Spleen (tissue), 11 donors: ENCODE data around the gene SLC39A7. TPM values are rescaled to one million over a fixed set of nuclear protein-coding genes. Genes with fewer than 3 reads are reported as not detected.

Source experiments
- DNase-seq: peaks from one replicate; pipeline ENCODE4 v3.0.0-alpha.2; 2020
- H3K27ac ChIP-seq, 8 donors: fragments of 200-600 bp; sonication (generic) in 7 of 8; 1 replicate in 4 of 8; 2 replicates in 4 of 8; pipeline versions ENCODE4 v1.5.0 to v1.8.0; 2016 to 2021; ENCODE audit warnings: inconsistent platforms in 4 of 8, mild to moderate bottlenecking in 4 of 8, moderate library complexity in 1 of 8
- H3K27me3 ChIP-seq, 7 donors: fragments of 200-600 bp; sonication (generic) in 6 of 7; replicated peaks in 1 of 7; 1 replicate in 4 of 7; 2 replicates in 3 of 7; pipeline versions ENCODE4 v1.5.0 to v1.8.0; 2016 to 2021; ENCODE audit warnings: inconsistent platforms in 3 of 7, mild to moderate bottlenecking in 1 of 7
- H3K36me3 ChIP-seq, 6 donors: fragments of 200-600 bp; sonication (generic) in 5 of 6; 1 replicate in 4 of 6; 2 replicates in 2 of 6; pipeline versions ENCODE4 v1.5.0 to v1.8.0; 2016 to 2021; ENCODE audit warnings: inconsistent platforms in 2 of 6
- H3K4me1 ChIP-seq, 6 donors: fragments of 200-600 bp; sonication (generic) in 5 of 6; 1 replicate in 3 of 6; 2 replicates in 3 of 6; pipeline versions ENCODE4 v1.5.0 to v1.8.0; 2016 to 2021; ENCODE audit warnings: inconsistent platforms in 3 of 6
- H3K4me3 ChIP-seq, 8 donors: fragments of 200-600 bp; sonication (generic) in 7 of 8; 1 replicate in 4 of 8; 2 replicates in 4 of 8; pipeline versions ENCODE4 v1.5.0 to v1.8.0; 2016 to 2021; ENCODE audit warnings: inconsistent platforms in 4 of 8, mild to moderate bottlenecking in 4 of 8, moderate library complexity in 2 of 8
- H3K9me3 ChIP-seq, 8 donors: fragments of 200-600 bp; sonication (generic) in 7 of 8; 1 replicate in 4 of 8; 2 replicates in 4 of 8; pipeline versions ENCODE4 v1.5.0 to v1.8.0; 2016 to 2021; ENCODE audit warnings: inconsistent platforms in 4 of 8
- POLR2A ChIP-seq, 3 donors: fragments of 450-650 bp; IDR thresholded peaks; one replicate each; pipeline ENCODE4 v1.5.1; 2017; ENCODE audit warnings: antibody characterized with exemption in 3 of 3, mild to moderate bottlenecking in 1 of 3
- POLR2AphosphoS5 ChIP-seq, 3 donors: sonication (generic); formaldehyde crosslinking; IDR thresholded peaks; one replicate each; pipeline ENCODE4 v1.5.1; 2017; ENCODE audit warnings: antibody characterized with exemption in 3 of 3
- WGBS, 5 donors: extraction: QIAGEN DNeasy Blood & Tissue Kit in 3 of 5; methylation state at CpG; one replicate each; pipeline versions ENCODE4 v1.1.5 to v1.1.7; 2013 to 2018; 5-methylcytosine and 5-hydroxymethylcytosine counted together
- intact Hi-C: fragments of 100-400 bp; cut with DNase I; formaldehyde crosslinking; loops from one replicate; pipeline ENCODE4 v1.15.0; 2023; ENCODE audit warnings: low total_unique reads
- polyA plus RNA-seq, 3 donors: library from polyadenylated mRNA; stranded (reverse); fragments of 200-250 nt; gene quantifications; one replicate each; pipeline ENCODE4 v1.2.1, GENCODE V29; 2013
- total RNA-seq, 7 donors: library from RNA; depleted of rRNA in 3 of 7; stranded (reverse); fragments of >200 nt in 3 of 7; fragmentation: NEBNext Ultra II Directional in 4 of 7; extraction: Animal tissue kit (Norgen Biotek cat#: 25700) in 4 of 7; gene quantifications; one replicate each; pipeline versions ENCODE4 v1.1.0 to v1.2.1, GENCODE V29; 2016 to 2021
- TF ChIP-seq, protein P1 (sequence below), 11 experiments: fragments of 200-600 bp in 7 of 11; fragments of 450-650 bp in 4 of 11; sonication (generic) in 4 of 11; IDR thresholded peaks in 8 of 11; conservative IDR thresholded peaks in 3 of 11; 1 replicate in 7 of 11; 2 replicates in 4 of 11; pipeline versions ENCODE4 v1.4.0 to v1.8.0; 2016 to 2021; ENCODE audit warnings: antibody characterized with exemption in 11 of 11, inconsistent platforms in 4 of 11, mild to moderate bottlenecking in 1 of 11
- donor health status: healthy with polysubstance abuse.
- donor health status: DM: no; HTN: no; CAD: no; lungs with moderate emphysema.
- donor health status: DM: no; HTN: no; CAD: no.
- donor health status: Bipolar disorder and iron deficiency.
- donor health status: healthy.
- donor health status: DM: no; HTN: no; CAD: no.
- donor health status: DM: yes; HTN: yes; CAD: no.

Gene SLC39A7
- total and polyA plus RNA-seq, 10 donors = 28.8 to 58.7 (median 45.3) TPM

DNA sequence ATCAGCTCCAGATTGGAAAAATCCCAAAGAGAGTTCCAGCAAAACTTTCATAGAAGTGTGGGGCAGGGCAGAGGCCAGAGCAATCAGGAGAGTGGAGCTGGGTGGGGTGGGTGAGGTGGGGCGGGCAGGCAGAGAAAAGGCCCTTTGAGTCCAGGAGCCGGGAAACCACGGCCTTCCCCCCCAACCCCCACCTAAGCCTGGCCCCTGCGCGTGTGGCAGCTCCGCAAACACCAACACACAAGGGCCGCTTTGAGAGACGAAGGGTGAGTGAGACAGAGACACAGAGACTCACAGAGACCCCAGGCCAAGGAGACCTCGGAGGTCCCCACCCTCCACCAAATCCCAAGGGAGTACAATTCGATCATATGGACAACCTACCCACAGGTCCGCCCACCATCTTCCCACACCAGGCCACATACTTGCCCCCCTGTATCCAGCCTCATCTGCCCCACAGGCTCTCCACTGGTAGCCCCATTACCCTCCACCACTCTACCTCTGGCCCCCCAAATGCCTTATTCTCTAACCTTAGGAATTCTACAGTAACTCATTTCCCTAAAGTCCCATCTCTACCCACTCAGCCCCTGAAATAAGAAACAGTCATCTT, 10.1 kb upstream of the SLC39A7 start:
- WGBS, 5 donors = 84 to 92% (median 90%) methylated on average over 11 of the region's 11 CpGs
- intact Hi-C loops = no loop called here
- no peaks in the 10 kb centered on the region for H3K9me3 ChIP-seq
- peaks cover 5 to 29% (median 21%) of the 10 kb centered on the region in 6 donors for H3K4me1 ChIP-seq
- no peak for DNase-seq
- H3K27ac ChIP-seq = no peak overlapping the region
- peaks cover 0 to 21% (median 19%) of the 10 kb centered on the region in 6 donors for H3K36me3 ChIP-seq
- no peak overlapping the region for H3K4me3 ChIP-seq
- H3K27me3 ChIP-seq = peaks cover 0 to 70% (median 17%) of the 10 kb centered on the region in 7 donors
- TF ChIP-seq POLR2A (IDR thresholded peaks at IDR 0.05) = no peak
- TF ChIP-seq, protein P1, sequence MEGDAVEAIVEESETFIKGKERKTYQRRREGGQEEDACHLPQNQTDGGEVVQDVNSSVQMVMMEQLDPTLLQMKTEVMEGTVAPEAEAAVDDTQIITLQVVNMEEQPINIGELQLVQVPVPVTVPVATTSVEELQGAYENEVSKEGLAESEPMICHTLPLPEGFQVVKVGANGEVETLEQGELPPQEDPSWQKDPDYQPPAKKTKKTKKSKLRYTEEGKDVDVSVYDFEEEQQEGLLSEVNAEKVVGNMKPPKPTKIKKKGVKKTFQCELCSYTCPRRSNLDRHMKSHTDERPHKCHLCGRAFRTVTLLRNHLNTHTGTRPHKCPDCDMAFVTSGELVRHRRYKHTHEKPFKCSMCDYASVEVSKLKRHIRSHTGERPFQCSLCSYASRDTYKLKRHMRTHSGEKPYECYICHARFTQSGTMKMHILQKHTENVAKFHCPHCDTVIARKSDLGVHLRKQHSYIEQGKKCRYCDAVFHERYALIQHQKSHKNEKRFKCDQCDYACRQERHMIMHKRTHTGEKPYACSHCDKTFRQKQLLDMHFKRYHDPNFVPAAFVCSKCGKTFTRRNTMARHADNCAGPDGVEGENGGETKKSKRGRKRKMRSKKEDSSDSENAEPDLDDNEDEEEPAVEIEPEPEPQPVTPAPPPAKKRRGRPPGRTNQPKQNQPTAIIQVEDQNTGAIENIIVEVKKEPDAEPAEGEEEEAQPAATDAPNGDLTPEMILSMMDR (IDR thresholded peaks at IDR 0.05 in 8 of 11, conservative IDR thresholded peaks at IDR 0.05 in 3 of 11) = no peak
- no peak for TF ChIP-seq POLR2AphosphoS5 (IDR thresholded peaks at IDR 0.05)

DNA sequence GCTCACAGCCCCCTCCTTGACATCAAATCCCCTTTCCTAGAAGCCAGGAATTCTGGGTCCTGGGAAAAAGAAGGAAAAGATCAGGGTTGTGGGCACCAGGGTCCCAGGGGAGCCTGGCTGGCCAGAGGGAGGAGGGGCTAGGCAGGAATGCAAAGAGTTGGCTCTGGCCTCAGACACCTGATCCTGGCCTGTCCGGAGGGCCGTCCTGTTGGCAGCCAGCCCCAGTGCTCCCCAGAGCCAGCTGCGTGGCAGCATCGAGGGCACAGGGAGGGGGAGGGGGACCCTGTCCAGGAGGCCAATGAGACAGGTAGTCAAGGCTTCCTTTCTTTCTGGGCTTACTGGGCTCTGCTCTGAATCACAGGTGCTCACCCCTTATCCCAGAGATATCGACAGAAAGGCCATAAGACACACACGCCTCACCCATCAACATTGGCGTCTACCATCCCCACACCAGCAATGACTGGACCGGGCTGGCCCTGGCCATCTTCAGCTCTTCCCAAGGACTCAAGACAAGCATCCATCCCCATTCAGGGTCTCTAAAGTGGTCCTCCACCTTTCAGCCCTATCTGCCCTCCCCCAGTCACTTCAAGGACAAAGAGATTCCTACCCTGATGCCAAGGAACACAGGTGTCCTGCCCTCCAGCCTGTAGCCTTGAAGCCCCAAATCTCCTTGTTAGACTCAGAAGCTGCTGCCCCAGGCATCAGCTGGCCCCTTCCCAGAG, 9.1 kb upstream of the SLC39A7 start:
- no peaks in the 10 kb centered on the region for H3K9me3 ChIP-seq
- 47 to 72% (median 58%) methylated on average over 8 of the region's 8 CpGs for WGBS, 5 donors
- H3K36me3 ChIP-seq = peaks cover 0 to 31% (median 28%) of the 10 kb centered on the region in 6 donors
- H3K27ac ChIP-seq = no peak overlapping the region
- H3K4me3 ChIP-seq = peak overlapping the region in 1 of 8 donors; percentile 64
- no peak for DNase-seq
- intact Hi-C loops = no loop called here
- H3K27me3 ChIP-seq = peaks cover 0 to 65% (median 17%) of the 10 kb centered on the region in 7 donors
- no peak for TF ChIP-seq POLR2AphosphoS5 (IDR thresholded peaks at IDR 0.05)
- TF ChIP-seq POLR2A (IDR thresholded peaks at IDR 0.05) = no peak
- TF ChIP-seq, protein P1 (IDR thresholded peaks at IDR 0.05 in 8 of 11, conservative IDR thresholded peaks at IDR 0.05 in 3 of 11) = no peak
- peaks cover 5 to 34% (median 21%) of the 10 kb centered on the region in 6 donors for H3K4me1 ChIP-seq

DNA sequence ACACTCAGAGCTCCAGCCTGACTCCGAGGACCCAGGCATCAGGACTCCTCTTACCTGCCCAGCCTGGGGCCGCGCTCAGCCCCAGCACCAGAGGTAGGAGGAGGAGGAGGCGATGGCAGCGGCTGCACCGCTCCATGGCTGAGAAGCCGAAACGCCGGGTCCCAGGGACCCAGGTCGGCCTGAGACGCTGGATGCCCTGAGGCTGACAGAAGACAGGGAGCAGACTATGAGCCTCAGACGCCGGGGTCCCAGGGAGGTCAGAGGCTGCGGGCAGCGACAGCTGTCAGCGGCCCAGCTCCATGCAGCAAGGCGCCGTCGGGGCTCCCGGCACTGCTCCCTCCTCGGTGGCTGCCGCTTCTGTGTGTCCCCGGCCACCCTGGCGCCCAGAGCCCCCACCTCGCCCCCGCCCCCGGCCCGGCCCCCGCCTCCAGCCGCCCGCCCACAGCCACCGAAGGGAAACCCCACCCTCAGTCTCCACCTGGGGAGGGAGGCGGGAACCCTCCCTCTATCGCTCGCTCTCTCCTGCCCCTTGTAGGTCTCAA, 8.5 kb upstream of the SLC39A7 start, which contains the start of gene COL11A2:
Gene COL11A2 (minus strand): TSS at position 363 of the 542 bp plus-strand sequence. CDS start 227 bp downstream, at position 136.
- peak; percentile 86 for DNase-seq
- H3K27me3 ChIP-seq = peaks cover 0 to 58% (median 17%) of the 10 kb centered on the region in 7 donors
- intact Hi-C loops = no loop called here
- peak within 1 kb of the TSS in 4 of 8 donors; percentile 30 to 43 (median 35) for H3K27ac ChIP-seq
- H3K9me3 ChIP-seq = no peaks in the 10 kb centered on the region
- peaks cover 0 to 37% (median 33%) of the 10 kb centered on the region in 6 donors for H3K36me3 ChIP-seq
- 10 to 19% (median 11%) methylated on average over 9 to 35 of the region's 35 CpGs for WGBS, 5 donors
- peaks cover 5 to 40% (median 23%) of the 10 kb centered on the region in 6 donors for H3K4me1 ChIP-seq
- TF ChIP-seq, protein P1 (IDR thresholded peaks at IDR 0.05 in 8 of 11, conservative IDR thresholded peaks at IDR 0.05 in 3 of 11) = no peak
- TF ChIP-seq POLR2A (IDR thresholded peaks at IDR 0.05) (no peak), POLR2AphosphoS5 (IDR thresholded peaks at IDR 0.05) (no peak)
- peak within 1 kb of the TSS; percentile 3 to 64 (median 24) for H3K4me3 ChIP-seq
